ENCODE measurements around the gene COL6A5. TPM values are rescaled to one million over a fixed set of nuclear protein-coding genes. Genes with fewer than 3 reads are reported as not detected.

Gene COL6A5
- total and polyA plus RNA-seq, 2 experiments from 2014 or later, result 0.03 to 0.05 TPM

GRCh38 chr3:130378677-130379191, 33.3 kb downstream of the COL6A5 start:
- no peaks in the 10 kb centered on the region for H3K27me3 ChIP-seq (ENCODE audit: insufficient read depth)
- no peaks in the 10 kb centered on the region; the same call in 1 of the 2 replicates for H4K20me1 ChIP-seq (replicated peaks; ENCODE audit: insufficient read depth)
- no peak overlapping the region for H2AFZ ChIP-seq
- H3K4me2 ChIP-seq, result no peak overlapping the region
- peaks cover 14% of the 10 kb centered on the region for H3K9me2 ChIP-seq (ENCODE audit: insufficient read depth)
- Mint-ChIP-seq H3K27ac (peak overlapping the region; percentile 16; the same call in 1 of the 2 replicates), H3K4me1 (no peaks in the 10 kb centered on the region), H3K4me3 (no peak overlapping the region), H3K9me3 (no peaks in the 10 kb centered on the region), H3K27me3 (ENCODE audit: insufficient read depth, low read depth, poor library complexity) (no peaks in the 10 kb centered on the region), H3K36me3 (ENCODE audit: low read depth) (no peaks in the 10 kb centered on the region)
- ATAC-seq (no peak), DNase-seq (ENCODE audit: low spot score) (no peak)
- H3K36me3 ChIP-seq (ENCODE audit: insufficient read depth), result no peaks in the 10 kb centered on the region
- TF ChIP-seq EZH2phosphoT487 (IDR thresholded peaks at IDR 0.05; ENCODE audit: unreplicated experiment), result no peak
- no peak for TF ChIP-seq JUNB (IDR thresholded peaks at IDR 0.05; ENCODE audit: unreplicated experiment)
- no peak for TF ChIP-seq ZNF114 (CRISPR knock-in tag; IDR thresholded peaks at IDR 0.05)
- TF ChIP-seq, protein P1, sequence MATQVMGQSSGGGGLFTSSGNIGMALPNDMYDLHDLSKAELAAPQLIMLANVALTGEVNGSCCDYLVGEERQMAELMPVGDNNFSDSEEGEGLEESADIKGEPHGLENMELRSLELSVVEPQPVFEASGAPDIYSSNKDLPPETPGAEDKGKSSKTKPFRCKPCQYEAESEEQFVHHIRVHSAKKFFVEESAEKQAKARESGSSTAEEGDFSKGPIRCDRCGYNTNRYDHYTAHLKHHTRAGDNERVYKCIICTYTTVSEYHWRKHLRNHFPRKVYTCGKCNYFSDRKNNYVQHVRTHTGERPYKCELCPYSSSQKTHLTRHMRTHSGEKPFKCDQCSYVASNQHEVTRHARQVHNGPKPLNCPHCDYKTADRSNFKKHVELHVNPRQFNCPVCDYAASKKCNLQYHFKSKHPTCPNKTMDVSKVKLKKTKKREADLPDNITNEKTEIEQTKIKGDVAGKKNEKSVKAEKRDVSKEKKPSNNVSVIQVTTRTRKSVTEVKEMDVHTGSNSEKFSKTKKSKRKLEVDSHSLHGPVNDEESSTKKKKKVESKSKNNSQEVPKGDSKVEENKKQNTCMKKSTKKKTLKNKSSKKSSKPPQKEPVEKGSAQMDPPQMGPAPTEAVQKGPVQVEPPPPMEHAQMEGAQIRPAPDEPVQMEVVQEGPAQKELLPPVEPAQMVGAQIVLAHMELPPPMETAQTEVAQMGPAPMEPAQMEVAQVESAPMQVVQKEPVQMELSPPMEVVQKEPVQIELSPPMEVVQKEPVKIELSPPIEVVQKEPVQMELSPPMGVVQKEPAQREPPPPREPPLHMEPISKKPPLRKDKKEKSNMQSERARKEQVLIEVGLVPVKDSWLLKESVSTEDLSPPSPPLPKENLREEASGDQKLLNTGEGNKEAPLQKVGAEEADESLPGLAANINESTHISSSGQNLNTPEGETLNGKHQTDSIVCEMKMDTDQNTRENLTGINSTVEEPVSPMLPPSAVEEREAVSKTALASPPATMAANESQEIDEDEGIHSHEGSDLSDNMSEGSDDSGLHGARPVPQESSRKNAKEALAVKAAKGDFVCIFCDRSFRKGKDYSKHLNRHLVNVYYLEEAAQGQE (IDR thresholded peaks at IDR 0.05; ENCODE audit: unreplicated experiment), result no peak
- no peak for TF ChIP-seq CREB1 (CRISPR knock-in tag; IDR thresholded peaks at IDR 0.05; ENCODE audit: low read depth)
- no peak for TF ChIP-seq POLR2AphosphoS5 (IDR thresholded peaks at IDR 0.05; ENCODE audit: low read depth)
- no peaks in the 10 kb centered on the region for H3F3A ChIP-seq (replicated peaks; ENCODE audit: low read depth)
- H3K4me3 ChIP-seq, result no peak overlapping the region
- no peaks in the 10 kb centered on the region for H3K79me2 ChIP-seq (replicated peaks; ENCODE audit: insufficient read depth)
- H3K4me1 ChIP-seq (ENCODE audit: insufficient read depth), result no peaks in the 10 kb centered on the region
- H3K27ac ChIP-seq (ENCODE audit: low read depth), result no peak overlapping the region

DNA sequence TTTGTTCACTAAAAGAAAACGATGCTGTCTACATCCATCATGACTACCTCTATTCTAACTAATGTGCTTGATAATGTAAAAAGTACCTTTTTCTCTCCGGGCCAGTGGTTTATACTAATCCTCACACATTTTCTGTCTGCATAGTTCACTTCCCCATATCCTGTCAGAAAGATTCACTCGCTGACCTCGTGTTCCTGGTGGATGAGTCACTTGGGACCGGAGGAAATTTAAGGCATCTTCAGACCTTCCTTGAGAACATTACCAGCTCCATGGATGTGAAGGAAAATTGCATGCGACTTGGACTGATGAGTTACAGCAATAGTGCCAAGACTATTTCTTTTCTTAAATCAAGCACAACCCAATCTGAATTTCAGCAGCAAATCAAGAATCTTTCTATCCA, 33.8 kb downstream of the COL6A5 start:
- no peak overlapping the region for H3K27ac Mint-ChIP-seq
- no peaks in the 10 kb centered on the region for H3K36me3 Mint-ChIP-seq (ENCODE audit: low read depth)
- H3K4me3 ChIP-seq, result no peak overlapping the region
- no peaks in the 10 kb centered on the region for H3K36me3 ChIP-seq (ENCODE audit: insufficient read depth)
- H3K79me2 ChIP-seq (replicated peaks; ENCODE audit: insufficient read depth), result no peaks in the 10 kb centered on the region
- H3K4me2 ChIP-seq, result no peak overlapping the region
- no peak for DNase-seq (ENCODE audit: low spot score)
- no peak overlapping the region for H3K4me3 Mint-ChIP-seq
- peaks cover 14% of the 10 kb centered on the region for H3K9me2 ChIP-seq (ENCODE audit: insufficient read depth)
- no peaks in the 10 kb centered on the region for H3F3A ChIP-seq (replicated peaks; ENCODE audit: low read depth)
- no peaks in the 10 kb centered on the region for H3K9me3 Mint-ChIP-seq
- H3K4me1 ChIP-seq (ENCODE audit: insufficient read depth), result no peaks in the 10 kb centered on the region
- no peak overlapping the region for H2AFZ ChIP-seq
- no peaks in the 10 kb centered on the region; the same call in 1 of the 2 replicates for H4K20me1 ChIP-seq (replicated peaks; ENCODE audit: insufficient read depth)
- H3K27me3 Mint-ChIP-seq (ENCODE audit: insufficient read depth, low read depth, poor library complexity), result no peaks in the 10 kb centered on the region
- H3K27ac ChIP-seq (ENCODE audit: low read depth), result no peak overlapping the region
- no peaks in the 10 kb centered on the region for H3K27me3 ChIP-seq (ENCODE audit: insufficient read depth)
- ATAC-seq, result no peak
- no peaks in the 10 kb centered on the region for H3K4me1 Mint-ChIP-seq
- TF ChIP-seq, protein P1 (IDR thresholded peaks at IDR 0.05; ENCODE audit: unreplicated experiment), result no peak
- TF ChIP-seq JUNB (IDR thresholded peaks at IDR 0.05; ENCODE audit: unreplicated experiment) (no peak), STAT1 (IDR thresholded peaks at IDR 0.05; ENCODE audit: unreplicated experiment) (no peak), EZH2 (IDR thresholded peaks at IDR 0.05; ENCODE audit: low read depth, unreplicated experiment) (no peak)
